Measurements from ENCODE around the gene PIP4P1.

DNA sequence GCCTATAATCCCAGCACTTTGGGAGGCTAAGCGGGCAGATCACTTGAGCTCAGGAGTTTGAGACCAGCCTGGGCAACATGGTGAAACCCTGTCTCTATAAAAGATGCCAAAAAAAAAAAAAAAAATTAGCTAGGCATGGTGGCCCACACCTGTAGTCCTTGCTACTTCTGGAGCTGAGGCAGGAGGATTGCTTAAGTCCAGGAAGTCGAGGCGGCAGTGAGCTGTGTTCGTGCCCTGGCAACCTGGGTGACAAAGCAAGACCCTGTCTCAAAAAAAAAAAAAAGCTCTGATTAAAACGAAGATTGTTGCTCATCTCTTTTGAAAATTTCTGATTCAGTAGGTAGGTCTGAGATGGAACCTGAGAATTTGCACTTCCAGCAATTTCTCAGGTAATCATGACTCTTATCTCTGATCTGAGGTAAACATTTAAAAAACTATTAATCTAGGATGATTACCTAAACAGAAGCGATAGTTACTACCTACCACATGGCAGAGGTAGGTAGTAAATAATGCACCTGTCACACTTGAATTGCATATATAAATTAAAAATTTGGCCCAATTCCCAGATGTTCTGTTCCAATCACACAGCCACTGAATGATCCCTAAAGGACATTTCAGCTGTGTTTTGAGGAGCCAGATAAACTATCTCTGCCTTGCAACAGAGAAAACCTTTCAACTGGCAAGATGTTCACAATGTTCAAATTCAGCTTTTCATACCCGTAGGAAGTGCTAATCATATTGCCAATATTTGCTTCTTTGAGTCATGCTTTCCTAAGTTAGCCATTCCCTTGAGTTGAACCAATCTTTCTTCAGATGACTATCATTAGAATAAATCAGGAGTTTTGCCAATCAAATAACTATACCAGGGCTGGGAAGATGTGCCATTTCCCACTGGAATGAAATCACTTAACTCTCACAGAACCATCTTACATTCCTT lies 43.7 kb downstream of the PIP4P1 start:
- no peak for TF ChIP-seq POLR2A (IDR thresholded peaks at IDR 0.05)
- TF ChIP-seq, protein P1, sequence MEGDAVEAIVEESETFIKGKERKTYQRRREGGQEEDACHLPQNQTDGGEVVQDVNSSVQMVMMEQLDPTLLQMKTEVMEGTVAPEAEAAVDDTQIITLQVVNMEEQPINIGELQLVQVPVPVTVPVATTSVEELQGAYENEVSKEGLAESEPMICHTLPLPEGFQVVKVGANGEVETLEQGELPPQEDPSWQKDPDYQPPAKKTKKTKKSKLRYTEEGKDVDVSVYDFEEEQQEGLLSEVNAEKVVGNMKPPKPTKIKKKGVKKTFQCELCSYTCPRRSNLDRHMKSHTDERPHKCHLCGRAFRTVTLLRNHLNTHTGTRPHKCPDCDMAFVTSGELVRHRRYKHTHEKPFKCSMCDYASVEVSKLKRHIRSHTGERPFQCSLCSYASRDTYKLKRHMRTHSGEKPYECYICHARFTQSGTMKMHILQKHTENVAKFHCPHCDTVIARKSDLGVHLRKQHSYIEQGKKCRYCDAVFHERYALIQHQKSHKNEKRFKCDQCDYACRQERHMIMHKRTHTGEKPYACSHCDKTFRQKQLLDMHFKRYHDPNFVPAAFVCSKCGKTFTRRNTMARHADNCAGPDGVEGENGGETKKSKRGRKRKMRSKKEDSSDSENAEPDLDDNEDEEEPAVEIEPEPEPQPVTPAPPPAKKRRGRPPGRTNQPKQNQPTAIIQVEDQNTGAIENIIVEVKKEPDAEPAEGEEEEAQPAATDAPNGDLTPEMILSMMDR (IDR thresholded peaks at IDR 0.05): no peak
